OCI-LY7 (cell line): ENCODE results near the gene SNX10.

Experiments used
- CTCF ChIP-seq: fragments of 200-600 bp; sonication (generic); conservative IDR thresholded peaks from 2 replicates; pipeline ENCODE4 v1.5.1; 2014; ENCODE audit warnings: mild to moderate bottlenecking, antibody characterized with exemption, low read length, moderate library complexity, mixed read lengths
- EZH2phosphoT487 ChIP-seq: fragments of 200-600 bp; sonication (generic); IDR thresholded peaks from 2 replicates; pipeline ENCODE4 v1.6.1; 2018; ENCODE audit warnings: low read depth, borderline replicate concordance, mild to moderate bottlenecking, mixed run types, antibody characterized with exemption, low read length, moderate library complexity, mixed read lengths

DNA sequence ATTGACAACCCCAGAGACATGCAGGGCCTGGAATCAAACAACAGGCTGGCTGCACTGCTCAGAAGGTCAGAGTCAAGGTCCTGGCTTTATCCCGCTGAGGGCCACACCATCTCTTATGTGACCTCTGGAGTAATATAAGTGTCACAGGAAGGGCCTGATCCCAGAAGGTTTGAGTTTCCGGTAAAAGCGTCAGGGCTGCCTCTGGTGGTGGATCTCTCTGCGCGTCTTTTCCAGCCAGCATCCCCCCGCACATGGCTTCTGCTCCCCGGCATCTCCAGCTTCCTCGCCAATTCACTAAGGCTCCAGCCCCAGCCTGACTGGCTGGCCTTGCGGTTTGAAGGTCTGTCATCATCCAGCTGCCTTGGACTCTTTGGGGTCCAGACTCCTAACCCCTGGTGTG is 54.2 kb downstream of the SNX10 start:
- TF ChIP-seq CTCF (no peak), EZH2phosphoT487 (no peak)
